Measurements from ENCODE around the gene NUDT15.

NUDT15 gene

DNA sequence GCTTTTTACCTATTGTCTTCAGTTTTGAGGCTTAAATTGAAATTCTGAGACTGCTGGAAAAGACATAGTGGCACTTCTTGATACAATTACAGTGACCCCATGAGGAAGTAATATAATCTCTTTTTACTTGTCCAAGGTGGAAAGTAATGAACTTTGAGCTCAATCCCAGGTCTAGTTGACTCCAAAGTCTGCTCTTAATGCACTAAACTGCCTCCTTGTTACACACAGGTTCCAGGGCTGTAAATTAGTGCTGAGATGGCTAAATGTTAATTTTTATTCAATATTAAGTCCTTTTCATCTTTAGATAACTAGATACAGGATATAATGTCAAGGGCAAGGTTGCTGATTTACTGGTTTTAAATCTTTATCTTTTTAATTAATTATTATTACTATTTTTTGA, 2.5 kb downstream of the NUDT15 start:
- no peaks in the 10 kb centered on the region for H3K27me3 ChIP-seq (ENCODE audit: low read length)
- no peak overlapping the region for H3K9ac ChIP-seq (ENCODE audit: low read length)
- H2AFZ ChIP-seq (ENCODE audit: low read depth, low read length, severe bottlenecking), result no peak overlapping the region
- peaks cover 26% of the 10 kb centered on the region for H3K79me2 ChIP-seq (ENCODE audit: insufficient read depth, low read length)
- TF ChIP-seq EZH2phosphoT487 (conservative IDR thresholded peaks at IDR 0.05; ENCODE audit: low read length) (no peak), CTCF (IDR thresholded peaks at IDR 0.05; ENCODE audit: insufficient read depth, low read length, poor library complexity, severe bottlenecking) (no peak)
- peaks cover 33% of the 10 kb centered on the region for H3F3A ChIP-seq (ENCODE audit: insufficient read depth)
- H3K9me3 ChIP-seq (ENCODE audit: insufficient read depth, low read length), result no peaks in the 10 kb centered on the region
- no peaks in the 10 kb centered on the region for H3K9me2 ChIP-seq (replicated peaks; ENCODE audit: insufficient read depth, low read length)
- H3K27ac ChIP-seq (ENCODE audit: low read depth, low read length), result no peak overlapping the region
- H3K4me3 ChIP-seq (ENCODE audit: insufficient read depth, low read length, poor library complexity, severe bottlenecking), result no peak overlapping the region
- no peaks in the 10 kb centered on the region for H4K20me1 ChIP-seq (ENCODE audit: low read depth, low read length)
- H3K36me3 ChIP-seq (ENCODE audit: low read length), result peaks cover 17% of the 10 kb centered on the region
- H3K4me2 ChIP-seq (ENCODE audit: low read depth, low read length, poor library complexity, severe bottlenecking), result no peak overlapping the region

- H3K4me2 ChIP-seq (ENCODE audit: low read depth, low read length, poor library complexity, severe bottlenecking), result no peak overlapping the region
- H3K36me3 ChIP-seq (ENCODE audit: low read length), result peaks cover 21% of the 10 kb centered on the region
- no peak overlapping the region for H3K27ac ChIP-seq (ENCODE audit: low read depth, low read length)
- H3K79me2 ChIP-seq (ENCODE audit: insufficient read depth, low read length), result peaks cover 23% of the 10 kb centered on the region
- no peak overlapping the region for H2AFZ ChIP-seq (ENCODE audit: low read depth, low read length, severe bottlenecking)
- no peak overlapping the region for H3K9ac ChIP-seq (ENCODE audit: low read length)
- H3K4me3 ChIP-seq (ENCODE audit: insufficient read depth, low read length, poor library complexity, severe bottlenecking), result no peak overlapping the region
- no peaks in the 10 kb centered on the region for H3K9me3 ChIP-seq (ENCODE audit: insufficient read depth, low read length)
- no peaks in the 10 kb centered on the region for H3K9me2 ChIP-seq (replicated peaks; ENCODE audit: insufficient read depth, low read length)
- no peaks in the 10 kb centered on the region for H3K27me3 ChIP-seq (ENCODE audit: low read length)
- H3F3A ChIP-seq (ENCODE audit: insufficient read depth), result peaks cover 36% of the 10 kb centered on the region
- no peaks in the 10 kb centered on the region for H4K20me1 ChIP-seq (ENCODE audit: low read depth, low read length)
- TF ChIP-seq EZH2phosphoT487 (conservative IDR thresholded peaks at IDR 0.05; ENCODE audit: low read length) (no peak), CTCF (IDR thresholded peaks at IDR 0.05; ENCODE audit: insufficient read depth, low read length, poor library complexity, severe bottlenecking) (no peak)
These were observed 3.4 kb downstream of the NUDT15 start for GRCh38 chr13:48040896-48041295.

DNA sequence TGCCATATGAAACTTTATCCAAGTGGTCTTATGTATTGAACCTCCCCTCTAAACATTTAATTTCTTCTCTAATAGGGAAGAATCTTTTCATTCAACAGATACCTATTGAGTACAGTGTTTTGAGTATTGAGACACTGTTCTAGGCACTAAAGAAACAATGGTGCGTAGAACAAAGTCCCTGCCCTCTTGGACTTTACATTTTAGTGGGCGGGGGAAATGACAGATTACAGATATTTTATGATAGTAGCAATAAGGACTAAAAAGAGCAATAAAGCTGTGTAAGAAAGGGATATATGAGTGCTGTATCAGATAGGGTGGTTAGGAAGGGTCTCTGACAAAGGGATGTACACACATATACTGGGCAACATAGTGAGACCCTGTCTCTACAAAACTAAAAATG, 5.4 kb downstream of the NUDT15 start:
- H3K27me3 ChIP-seq (ENCODE audit: low read length), result no peaks in the 10 kb centered on the region
- H4K20me1 ChIP-seq (ENCODE audit: low read depth, low read length), result no peaks in the 10 kb centered on the region
- no peaks in the 10 kb centered on the region for H3K9me3 ChIP-seq (ENCODE audit: insufficient read depth, low read length)
- H3K4me3 ChIP-seq (ENCODE audit: insufficient read depth, low read length, poor library complexity, severe bottlenecking), result no peak overlapping the region
- no peak overlapping the region for H3K4me2 ChIP-seq (ENCODE audit: low read depth, low read length, poor library complexity, severe bottlenecking)
- H3K36me3 ChIP-seq (ENCODE audit: low read length), result peaks cover 26% of the 10 kb centered on the region
- no peaks in the 10 kb centered on the region for H3K9me2 ChIP-seq (replicated peaks; ENCODE audit: insufficient read depth, low read length)
- no peak for TF ChIP-seq EZH2phosphoT487 (conservative IDR thresholded peaks at IDR 0.05; ENCODE audit: low read length)
- TF ChIP-seq CTCF (IDR thresholded peaks at IDR 0.05; ENCODE audit: insufficient read depth, low read length, poor library complexity, severe bottlenecking), result no peak
- H3K9ac ChIP-seq (ENCODE audit: low read length), result no peak overlapping the region
- H3K27ac ChIP-seq (ENCODE audit: low read depth, low read length), result no peak overlapping the region
- H3K79me2 ChIP-seq (ENCODE audit: insufficient read depth, low read length), result peaks cover 15% of the 10 kb centered on the region
- H3F3A ChIP-seq (ENCODE audit: insufficient read depth), result peaks cover 21% of the 10 kb centered on the region; the same call in 1 of the 2 replicates
- no peak overlapping the region for H2AFZ ChIP-seq (ENCODE audit: low read depth, low read length, severe bottlenecking)
